ENCODE measurements around the gene METTL25. TPM values are rescaled to one million over a fixed set of nuclear protein-coding genes. Genes with fewer than 3 reads are reported as not detected.

METTL25 gene
- total and polyA plus RNA-seq, 2 experiments from 2014 or later: 7.6 to 14.3 TPM

DNA sequence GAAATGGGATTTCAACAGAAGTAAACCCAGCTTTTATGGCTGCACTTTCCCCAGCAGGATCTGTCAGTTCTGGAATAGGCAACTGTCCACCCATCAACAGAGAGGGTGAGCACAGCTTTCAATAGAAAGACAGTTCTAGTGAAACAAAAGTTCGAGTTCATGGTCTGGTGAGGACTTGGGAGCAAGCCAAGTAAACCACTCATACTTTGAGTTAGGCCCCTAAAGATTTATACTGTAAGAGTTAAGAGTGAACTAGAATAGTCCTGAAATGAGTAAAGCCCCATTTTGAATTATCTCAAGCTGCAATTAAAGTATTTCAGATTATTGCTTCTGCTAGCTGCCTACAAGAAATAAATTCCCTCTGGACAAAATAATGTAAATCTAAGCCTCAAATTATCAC lies 82.6 kb downstream of the METTL25 start:
- DNase-seq (ENCODE audit: low spot score) (no peak), ATAC-seq (no peak)
- H3K4me2 ChIP-seq: no peak overlapping the region
- H3K36me3 ChIP-seq (ENCODE audit: insufficient read depth): no peaks in the 10 kb centered on the region
- no peaks in the 10 kb centered on the region for H3K79me2 ChIP-seq (replicated peaks; ENCODE audit: insufficient read depth)
- no peaks in the 10 kb centered on the region for H4K20me1 ChIP-seq (replicated peaks; ENCODE audit: insufficient read depth)
- H3K4me3 ChIP-seq: no peak overlapping the region
- TF ChIP-seq STAT1 (IDR thresholded peaks at IDR 0.05; ENCODE audit: unreplicated experiment) (no peak), CREB1 (CRISPR knock-in tag; IDR thresholded peaks at IDR 0.05; ENCODE audit: low read depth) (no peak), ZNF114 (CRISPR knock-in tag; IDR thresholded peaks at IDR 0.05) (no peak), JUNB (IDR thresholded peaks at IDR 0.05; ENCODE audit: unreplicated experiment) (no peak), EZH2 (IDR thresholded peaks at IDR 0.05; ENCODE audit: low read depth, unreplicated experiment) (no peak), NANOG (IDR thresholded peaks at IDR 0.05; ENCODE audit: borderline replicate concordance) (no peak), ZNF331 (CRISPR knock-in tag; IDR thresholded peaks at IDR 0.05; ENCODE audit: low read depth) (no peak), POLR2AphosphoS5 (IDR thresholded peaks at IDR 0.05; ENCODE audit: low read depth) (no peak), EZH2phosphoT487 (IDR thresholded peaks at IDR 0.05; ENCODE audit: unreplicated experiment) (no peak)
- TF ChIP-seq, protein P1, sequence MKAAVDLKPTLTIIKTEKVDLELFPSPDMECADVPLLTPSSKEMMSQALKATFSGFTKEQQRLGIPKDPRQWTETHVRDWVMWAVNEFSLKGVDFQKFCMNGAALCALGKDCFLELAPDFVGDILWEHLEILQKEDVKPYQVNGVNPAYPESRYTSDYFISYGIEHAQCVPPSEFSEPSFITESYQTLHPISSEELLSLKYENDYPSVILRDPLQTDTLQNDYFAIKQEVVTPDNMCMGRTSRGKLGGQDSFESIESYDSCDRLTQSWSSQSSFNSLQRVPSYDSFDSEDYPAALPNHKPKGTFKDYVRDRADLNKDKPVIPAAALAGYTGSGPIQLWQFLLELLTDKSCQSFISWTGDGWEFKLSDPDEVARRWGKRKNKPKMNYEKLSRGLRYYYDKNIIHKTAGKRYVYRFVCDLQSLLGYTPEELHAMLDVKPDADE (IDR thresholded peaks at IDR 0.05): no peak
- TF ChIP-seq, protein P2, sequence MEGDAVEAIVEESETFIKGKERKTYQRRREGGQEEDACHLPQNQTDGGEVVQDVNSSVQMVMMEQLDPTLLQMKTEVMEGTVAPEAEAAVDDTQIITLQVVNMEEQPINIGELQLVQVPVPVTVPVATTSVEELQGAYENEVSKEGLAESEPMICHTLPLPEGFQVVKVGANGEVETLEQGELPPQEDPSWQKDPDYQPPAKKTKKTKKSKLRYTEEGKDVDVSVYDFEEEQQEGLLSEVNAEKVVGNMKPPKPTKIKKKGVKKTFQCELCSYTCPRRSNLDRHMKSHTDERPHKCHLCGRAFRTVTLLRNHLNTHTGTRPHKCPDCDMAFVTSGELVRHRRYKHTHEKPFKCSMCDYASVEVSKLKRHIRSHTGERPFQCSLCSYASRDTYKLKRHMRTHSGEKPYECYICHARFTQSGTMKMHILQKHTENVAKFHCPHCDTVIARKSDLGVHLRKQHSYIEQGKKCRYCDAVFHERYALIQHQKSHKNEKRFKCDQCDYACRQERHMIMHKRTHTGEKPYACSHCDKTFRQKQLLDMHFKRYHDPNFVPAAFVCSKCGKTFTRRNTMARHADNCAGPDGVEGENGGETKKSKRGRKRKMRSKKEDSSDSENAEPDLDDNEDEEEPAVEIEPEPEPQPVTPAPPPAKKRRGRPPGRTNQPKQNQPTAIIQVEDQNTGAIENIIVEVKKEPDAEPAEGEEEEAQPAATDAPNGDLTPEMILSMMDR (conservative IDR thresholded peaks at IDR 0.05; ENCODE audit: low read depth in 2 of 2): no peak
- TF ChIP-seq, protein P3, sequence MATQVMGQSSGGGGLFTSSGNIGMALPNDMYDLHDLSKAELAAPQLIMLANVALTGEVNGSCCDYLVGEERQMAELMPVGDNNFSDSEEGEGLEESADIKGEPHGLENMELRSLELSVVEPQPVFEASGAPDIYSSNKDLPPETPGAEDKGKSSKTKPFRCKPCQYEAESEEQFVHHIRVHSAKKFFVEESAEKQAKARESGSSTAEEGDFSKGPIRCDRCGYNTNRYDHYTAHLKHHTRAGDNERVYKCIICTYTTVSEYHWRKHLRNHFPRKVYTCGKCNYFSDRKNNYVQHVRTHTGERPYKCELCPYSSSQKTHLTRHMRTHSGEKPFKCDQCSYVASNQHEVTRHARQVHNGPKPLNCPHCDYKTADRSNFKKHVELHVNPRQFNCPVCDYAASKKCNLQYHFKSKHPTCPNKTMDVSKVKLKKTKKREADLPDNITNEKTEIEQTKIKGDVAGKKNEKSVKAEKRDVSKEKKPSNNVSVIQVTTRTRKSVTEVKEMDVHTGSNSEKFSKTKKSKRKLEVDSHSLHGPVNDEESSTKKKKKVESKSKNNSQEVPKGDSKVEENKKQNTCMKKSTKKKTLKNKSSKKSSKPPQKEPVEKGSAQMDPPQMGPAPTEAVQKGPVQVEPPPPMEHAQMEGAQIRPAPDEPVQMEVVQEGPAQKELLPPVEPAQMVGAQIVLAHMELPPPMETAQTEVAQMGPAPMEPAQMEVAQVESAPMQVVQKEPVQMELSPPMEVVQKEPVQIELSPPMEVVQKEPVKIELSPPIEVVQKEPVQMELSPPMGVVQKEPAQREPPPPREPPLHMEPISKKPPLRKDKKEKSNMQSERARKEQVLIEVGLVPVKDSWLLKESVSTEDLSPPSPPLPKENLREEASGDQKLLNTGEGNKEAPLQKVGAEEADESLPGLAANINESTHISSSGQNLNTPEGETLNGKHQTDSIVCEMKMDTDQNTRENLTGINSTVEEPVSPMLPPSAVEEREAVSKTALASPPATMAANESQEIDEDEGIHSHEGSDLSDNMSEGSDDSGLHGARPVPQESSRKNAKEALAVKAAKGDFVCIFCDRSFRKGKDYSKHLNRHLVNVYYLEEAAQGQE (IDR thresholded peaks at IDR 0.05; ENCODE audit: unreplicated experiment): no peak
- TF ChIP-seq, protein P4, sequence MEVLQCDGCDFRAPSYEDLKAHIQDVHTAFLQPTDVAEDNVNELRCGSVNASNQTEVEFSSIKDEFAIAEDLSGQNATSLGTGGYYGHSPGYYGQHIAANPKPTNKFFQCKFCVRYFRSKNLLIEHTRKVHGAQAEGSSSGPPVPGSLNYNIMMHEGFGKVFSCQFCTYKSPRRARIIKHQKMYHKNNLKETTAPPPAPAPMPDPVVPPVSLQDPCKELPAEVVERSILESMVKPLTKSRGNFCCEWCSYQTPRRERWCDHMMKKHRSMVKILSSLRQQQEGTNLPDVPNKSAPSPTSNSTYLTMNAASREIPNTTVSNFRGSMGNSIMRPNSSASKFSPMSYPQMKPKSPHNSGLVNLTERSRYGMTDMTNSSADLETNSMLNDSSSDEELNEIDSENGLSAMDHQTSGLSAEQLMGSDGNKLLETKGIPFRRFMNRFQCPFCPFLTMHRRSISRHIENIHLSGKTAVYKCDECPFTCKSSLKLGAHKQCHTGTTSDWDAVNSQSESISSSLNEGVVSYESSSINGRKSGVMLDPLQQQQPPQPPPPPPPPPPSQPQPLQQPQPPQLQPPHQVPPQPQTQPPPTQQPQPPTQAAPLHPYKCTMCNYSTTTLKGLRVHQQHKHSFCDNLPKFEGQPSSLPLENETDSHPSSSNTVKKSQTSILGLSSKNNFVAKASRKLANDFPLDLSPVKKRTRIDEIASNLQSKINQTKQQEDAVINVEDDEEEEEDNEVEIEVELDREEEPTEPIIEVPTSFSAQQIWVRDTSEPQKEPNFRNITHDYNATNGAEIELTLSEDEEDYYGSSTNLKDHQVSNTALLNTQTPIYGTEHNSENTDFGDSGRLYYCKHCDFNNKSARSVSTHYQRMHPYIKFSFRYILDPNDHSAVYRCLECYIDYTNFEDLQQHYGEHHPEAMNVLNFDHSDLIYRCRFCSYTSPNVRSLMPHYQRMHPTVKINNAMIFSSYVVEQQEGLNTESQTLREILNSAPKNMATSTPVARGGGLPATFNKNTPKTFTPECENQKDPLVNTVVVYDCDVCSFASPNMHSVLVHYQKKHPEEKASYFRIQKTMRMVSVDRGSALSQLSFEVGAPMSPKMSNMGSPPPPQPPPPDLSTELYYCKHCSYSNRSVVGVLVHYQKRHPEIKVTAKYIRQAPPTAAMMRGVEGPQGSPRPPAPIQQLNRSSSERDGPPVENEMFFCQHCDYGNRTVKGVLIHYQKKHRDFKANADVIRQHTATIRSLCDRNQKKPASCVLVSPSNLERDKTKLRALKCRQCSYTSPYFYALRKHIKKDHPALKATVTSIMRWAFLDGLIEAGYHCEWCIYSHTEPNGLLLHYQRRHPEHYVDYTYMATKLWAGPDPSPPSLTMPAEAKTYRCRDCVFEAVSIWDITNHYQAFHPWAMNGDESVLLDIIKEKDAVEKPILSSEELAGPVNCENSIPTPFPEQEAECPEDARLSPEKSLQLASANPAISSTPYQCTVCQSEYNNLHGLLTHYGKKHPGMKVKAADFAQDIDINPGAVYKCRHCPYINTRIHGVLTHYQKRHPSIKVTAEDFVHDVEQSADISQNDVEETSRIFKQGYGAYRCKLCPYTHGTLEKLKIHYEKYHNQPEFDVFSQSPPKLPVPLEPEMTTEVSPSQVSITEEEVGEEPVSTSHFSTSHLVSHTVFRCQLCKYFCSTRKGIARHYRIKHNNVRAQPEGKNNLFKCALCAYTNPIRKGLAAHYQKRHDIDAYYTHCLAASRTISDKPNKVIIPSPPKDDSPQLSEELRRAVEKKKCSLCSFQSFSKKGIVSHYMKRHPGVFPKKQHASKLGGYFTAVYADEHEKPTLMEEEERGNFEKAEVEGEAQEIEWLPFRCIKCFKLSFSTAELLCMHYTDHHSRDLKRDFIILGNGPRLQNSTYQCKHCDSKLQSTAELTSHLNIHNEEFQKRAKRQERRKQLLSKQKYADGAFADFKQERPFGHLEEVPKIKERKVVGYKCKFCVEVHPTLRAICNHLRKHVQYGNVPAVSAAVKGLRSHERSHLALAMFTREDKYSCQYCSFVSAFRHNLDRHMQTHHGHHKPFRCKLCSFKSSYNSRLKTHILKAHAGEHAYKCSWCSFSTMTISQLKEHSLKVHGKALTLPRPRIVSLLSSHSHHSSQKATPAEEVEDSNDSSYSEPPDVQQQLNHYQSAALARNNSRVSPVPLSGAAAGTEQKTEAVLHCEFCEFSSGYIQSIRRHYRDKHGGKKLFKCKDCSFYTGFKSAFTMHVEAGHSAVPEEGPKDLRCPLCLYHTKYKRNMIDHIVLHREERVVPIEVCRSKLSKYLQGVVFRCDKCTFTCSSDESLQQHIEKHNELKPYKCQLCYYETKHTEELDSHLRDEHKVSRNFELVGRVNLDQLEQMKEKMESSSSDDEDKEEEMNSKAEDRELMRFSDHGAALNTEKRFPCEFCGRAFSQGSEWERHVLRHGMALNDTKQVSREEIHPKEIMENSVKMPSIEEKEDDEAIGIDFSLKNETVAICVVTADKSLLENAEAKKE (CRISPR knock-in tag; IDR thresholded peaks at IDR 0.05): no peak
- H3F3A ChIP-seq (replicated peaks; ENCODE audit: low read depth): no peaks in the 10 kb centered on the region
- Mint-ChIP-seq H3K4me1 (no peaks in the 10 kb centered on the region), H3K4me3 (no peak overlapping the region), H3K36me3 (ENCODE audit: low read depth) (peaks cover 5% of the 10 kb centered on the region; the same call in 1 of the 3 replicates), H3K27me3 (ENCODE audit: insufficient read depth, low read depth, poor library complexity) (no peaks in the 10 kb centered on the region), H3K9me3 (no peaks in the 10 kb centered on the region), H3K27ac (no peak overlapping the region)
- H3K27me3 ChIP-seq (ENCODE audit: insufficient read depth): no peaks in the 10 kb centered on the region
- no peaks in the 10 kb centered on the region for H3K9me2 ChIP-seq (ENCODE audit: insufficient read depth)
- H2AFZ ChIP-seq: no peak overlapping the region
- H3K4me1 ChIP-seq (ENCODE audit: insufficient read depth): no peaks in the 10 kb centered on the region
- H3K27ac ChIP-seq (ENCODE audit: low read depth): no peak overlapping the region
